Sigmoid colon (tissue), 4 donors: ENCODE results near the gene TBX15.

Experiments used
- CTCF ChIP-seq, 4 experiments: fragments of 450-650 bp in 3 of 4; fragments of 200-600 bp in 1 of 4; IDR thresholded peaks; one replicate each; pipeline ENCODE4 v1.5.1; 2016 to 2019; ENCODE audit warnings: antibody characterized with exemption in 4 of 4, mild to moderate bottlenecking in 3 of 4, moderate library complexity in 2 of 4
- POLR2AphosphoS5 ChIP-seq, 4 donors: sonication (generic); formaldehyde crosslinking; IDR thresholded peaks; one replicate each; pipeline ENCODE4 v1.6.1; 2017; ENCODE audit warnings: antibody characterized with exemption in 4 of 4

- no peak for TF ChIP-seq CTCF (IDR thresholded peaks at IDR 0.05)
- TF ChIP-seq POLR2AphosphoS5 (IDR thresholded peaks at IDR 0.05): no peak
Measured at GRCh38 chr1:119012383-119012782, 24.2 kb upstream of the TBX15 start.
